Transverse colon (tissue), 4 donors: ENCODE measurements around the gene HOXA3. TPM values are rescaled to one million over a fixed set of nuclear protein-coding genes. Genes with fewer than 3 reads are reported as not detected.
A peak's percentile ranks its signal among the peaks of the same experiment; 100 is the strongest.

Source experiments
- DNase-seq: peaks from one replicate; pipeline ENCODE4 v3.0.0-alpha.2; 2019
- H3K27ac ChIP-seq, 4 donors: fragments of 200-600 bp; sonication (generic); 2 replicates each; pipeline ENCODE4 v1.5.1; 2016 to 2018; ENCODE audit warnings: inconsistent platforms in 4 of 4
- H3K27me3 ChIP-seq: fragments of 200-600 bp; sonication (generic); 2 replicates; pipeline ENCODE4 v1.5.1; 2017; ENCODE audit warnings: inconsistent platforms
- H3K36me3 ChIP-seq, 4 donors: fragments of 200-600 bp; sonication (generic); 2 replicates each; pipeline ENCODE4 v1.5.1; 2017 to 2019; ENCODE audit warnings: inconsistent platforms in 4 of 4
- H3K4me1 ChIP-seq, 4 donors: fragments of 200-600 bp; sonication (generic); 2 replicates each; pipeline ENCODE4 v1.5.1; 2017 to 2020; ENCODE audit warnings: inconsistent platforms in 4 of 4
- H3K4me3 ChIP-seq, 4 donors: fragments of 200-600 bp; sonication (generic); 1 replicate in 1 of 4; 2 replicates in 3 of 4; pipeline versions ENCODE4 v1.5.1 to v1.6.1; 2017 to 2019; ENCODE audit warnings: inconsistent platforms in 4 of 4
- H3K9me3 ChIP-seq, 2 donors: fragments of 200-600 bp; sonication (generic); 2 replicates each; pipeline ENCODE4 v1.5.1; 2017 to 2019; ENCODE audit warnings: inconsistent platforms in 2 of 2
- EP300 ChIP-seq: sonication (generic); formaldehyde crosslinking; IDR thresholded peaks from one replicate; pipeline ENCODE4 v1.6.1; 2017; ENCODE audit warnings: antibody characterized with exemption, low read depth
- POLR2A ChIP-seq: fragments of 450-650 bp; IDR thresholded peaks from one replicate; pipeline ENCODE4 v1.6.1; 2016; ENCODE audit warnings: antibody characterized with exemption, mild to moderate bottlenecking, moderate library complexity
- POLR2AphosphoS5 ChIP-seq, 3 donors: sonication (generic); formaldehyde crosslinking; IDR thresholded peaks; one replicate each; pipeline ENCODE4 v1.6.1; 2016; ENCODE audit warnings: antibody characterized with exemption in 3 of 3
- WGBS, 2 donors: methylation state at CpG; one replicate each; pipeline ENCODE4 v1.1.5; 2018; ENCODE audit warnings: low coverage in 1 of 2; 5-methylcytosine and 5-hydroxymethylcytosine counted together
- in situ Hi-C, 4 donors: fragments of 200-750 bp; cut with MboI; loops; one replicate each; pipeline versions ENCODE4 v1.15.0 to v1.15.1; 2017; ENCODE audit warnings: low sequenced_read_pairs in 3 of 4, low pct_ligation_motif_present in 1 of 4, low pct_unique_long_range_greater_than_20kb in 1 of 4
- intact Hi-C: fragments of 100-400 bp; cut with DNase I; formaldehyde crosslinking; loops from one replicate; pipeline ENCODE4 v1.15.1; 2023; ENCODE audit warnings: low total_unique reads
- total RNA-seq, 4 donors: library from RNA; depleted of rRNA; stranded (reverse); fragments of >200 nt; gene quantifications; one replicate each; pipeline ENCODE4 v1.1.0, GENCODE V29; 2016
- TF ChIP-seq, protein P1 (sequence below), 5 experiments: fragments of 200-600 bp in 3 of 5; fragments of 450-650 bp in 2 of 5; sonication (generic) in 3 of 5; IDR thresholded peaks; 1 replicate in 2 of 5; 2 replicates in 3 of 5; pipeline ENCODE4 v1.5.1; 2016 to 2017; ENCODE audit warnings: antibody characterized with exemption in 5 of 5, inconsistent platforms in 3 of 5, mild to moderate bottlenecking in 2 of 5, moderate library complexity in 1 of 5

Gene HOXA3
- total RNA-seq, 4 donors from 2014 or later: 14.1 to 27.3 (median 15.7) TPM

DNA sequence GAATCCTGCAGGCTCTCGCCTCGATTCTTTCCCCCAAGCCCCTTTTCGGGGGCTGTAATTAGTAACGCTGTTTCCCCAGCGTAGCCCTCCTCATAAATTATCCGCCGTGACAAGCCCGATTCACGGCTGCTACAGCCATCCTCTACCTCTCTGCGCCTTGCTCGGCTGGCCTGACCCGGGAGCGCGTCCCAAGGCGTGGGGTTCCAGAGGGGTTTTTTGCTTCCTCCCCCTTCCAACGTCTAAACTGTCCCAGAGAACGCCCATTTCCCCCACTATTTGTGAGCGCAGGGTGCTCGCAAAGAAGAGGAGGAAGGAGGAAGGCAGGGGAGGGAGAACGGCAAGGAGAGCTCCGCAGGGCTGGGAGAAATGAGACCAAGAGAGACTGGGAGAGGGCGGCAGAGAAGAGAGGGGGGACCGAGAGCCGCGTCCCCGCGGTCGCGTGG, 9.8 kb downstream of the HOXA3 start:
- H3K4me1 ChIP-seq: peaks cover 0 to 64% (median 57%) of the 10 kb centered on the region in 4 donors
- H3K9me3 ChIP-seq: no peaks in the 10 kb centered on the region
- in situ Hi-C loops (loop anchor here (5.0 to 10.0 kb wide), 2 partner anchors 285 to 288 kb away; no protein-coding TSS in a partner anchor), intact Hi-C loops (no loop called here)
- peak overlapping the region; percentile 33 to 77 (median 46) for H3K4me3 ChIP-seq
- H3K27me3 ChIP-seq: peaks cover 6% of the 10 kb centered on the region
- DNase-seq: no peak
- TF ChIP-seq, protein P1, sequence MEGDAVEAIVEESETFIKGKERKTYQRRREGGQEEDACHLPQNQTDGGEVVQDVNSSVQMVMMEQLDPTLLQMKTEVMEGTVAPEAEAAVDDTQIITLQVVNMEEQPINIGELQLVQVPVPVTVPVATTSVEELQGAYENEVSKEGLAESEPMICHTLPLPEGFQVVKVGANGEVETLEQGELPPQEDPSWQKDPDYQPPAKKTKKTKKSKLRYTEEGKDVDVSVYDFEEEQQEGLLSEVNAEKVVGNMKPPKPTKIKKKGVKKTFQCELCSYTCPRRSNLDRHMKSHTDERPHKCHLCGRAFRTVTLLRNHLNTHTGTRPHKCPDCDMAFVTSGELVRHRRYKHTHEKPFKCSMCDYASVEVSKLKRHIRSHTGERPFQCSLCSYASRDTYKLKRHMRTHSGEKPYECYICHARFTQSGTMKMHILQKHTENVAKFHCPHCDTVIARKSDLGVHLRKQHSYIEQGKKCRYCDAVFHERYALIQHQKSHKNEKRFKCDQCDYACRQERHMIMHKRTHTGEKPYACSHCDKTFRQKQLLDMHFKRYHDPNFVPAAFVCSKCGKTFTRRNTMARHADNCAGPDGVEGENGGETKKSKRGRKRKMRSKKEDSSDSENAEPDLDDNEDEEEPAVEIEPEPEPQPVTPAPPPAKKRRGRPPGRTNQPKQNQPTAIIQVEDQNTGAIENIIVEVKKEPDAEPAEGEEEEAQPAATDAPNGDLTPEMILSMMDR (IDR thresholded peaks at IDR 0.05): no peak
- TF ChIP-seq EP300: no peak
- no peak for TF ChIP-seq POLR2AphosphoS5 (IDR thresholded peaks at IDR 0.05)
- TF ChIP-seq POLR2A: no peak
- H3K36me3 ChIP-seq: no peaks in the 10 kb centered on the region
- H3K27ac ChIP-seq: peak overlapping the region; percentile 95 to 99 (median 98)
- 35 to 39% methylated on average over 10 to 29 of the region's 29 CpGs for WGBS, 2 donors

- in situ Hi-C loops: loop anchor here (5.0 to 10.0 kb wide), 2 partner anchors 285 to 287 kb away; no protein-coding TSS in a partner anchor
- Histone ChIP-seq H3K9me3 (no peaks in the 10 kb centered on the region), H3K27ac (peak overlapping the region; percentile 95 to 99 (median 98)), H3K36me3 (no peaks in the 10 kb centered on the region), H3K27me3 (peaks cover 4% of the 10 kb centered on the region), H3K4me3 (peak overlapping the region; percentile 33 to 77 (median 46)), H3K4me1 (peaks cover 5 to 64% (median 57%) of the 10 kb centered on the region in 4 donors)
- TF ChIP-seq, protein P1 (IDR thresholded peaks at IDR 0.05): peak in 2 of 5 experiments; percentile 38 to 39
- no peak for TF ChIP-seq POLR2AphosphoS5 (IDR thresholded peaks at IDR 0.05)
- no peak for TF ChIP-seq POLR2A
- no peak for TF ChIP-seq EP300
- intact Hi-C loops: no loop called here
- WGBS, 2 donors: 38% methylated on average over 14 to 30 of the region's 30 CpGs
- DNase-seq: peak; percentile 37
These were observed 10.3 kb downstream of the HOXA3 start for GRCh38 chr7:27141923-27142579.

GRCh38 chr7:27141137-27141922, 11.1 kb downstream of the HOXA3 start:
- intact Hi-C loops (no loop called here), in situ Hi-C loops (loop anchor here (5.0 to 10.0 kb wide), 2 partner anchors 284 to 287 kb away; no protein-coding TSS in a partner anchor)
- 31 to 48% methylated on average over 10 to 18 of the region's 18 CpGs for WGBS, 2 donors
- no peak for DNase-seq
- Histone ChIP-seq H3K9me3 (no peaks in the 10 kb centered on the region), H3K36me3 (no peaks in the 10 kb centered on the region), H3K4me1 (peaks cover 11 to 64% (median 57%) of the 10 kb centered on the region in 4 donors), H3K4me3 (peak overlapping the region in 3 of 4 donors; percentile 33 to 77 (median 57)), H3K27ac (peak overlapping the region; percentile 95 to 99 (median 98)), H3K27me3 (no peaks in the 10 kb centered on the region)
- peak in 1 of 3 donors; percentile 21 for TF ChIP-seq POLR2AphosphoS5 (IDR thresholded peaks at IDR 0.05)
- no peak for TF ChIP-seq POLR2A

DNA sequence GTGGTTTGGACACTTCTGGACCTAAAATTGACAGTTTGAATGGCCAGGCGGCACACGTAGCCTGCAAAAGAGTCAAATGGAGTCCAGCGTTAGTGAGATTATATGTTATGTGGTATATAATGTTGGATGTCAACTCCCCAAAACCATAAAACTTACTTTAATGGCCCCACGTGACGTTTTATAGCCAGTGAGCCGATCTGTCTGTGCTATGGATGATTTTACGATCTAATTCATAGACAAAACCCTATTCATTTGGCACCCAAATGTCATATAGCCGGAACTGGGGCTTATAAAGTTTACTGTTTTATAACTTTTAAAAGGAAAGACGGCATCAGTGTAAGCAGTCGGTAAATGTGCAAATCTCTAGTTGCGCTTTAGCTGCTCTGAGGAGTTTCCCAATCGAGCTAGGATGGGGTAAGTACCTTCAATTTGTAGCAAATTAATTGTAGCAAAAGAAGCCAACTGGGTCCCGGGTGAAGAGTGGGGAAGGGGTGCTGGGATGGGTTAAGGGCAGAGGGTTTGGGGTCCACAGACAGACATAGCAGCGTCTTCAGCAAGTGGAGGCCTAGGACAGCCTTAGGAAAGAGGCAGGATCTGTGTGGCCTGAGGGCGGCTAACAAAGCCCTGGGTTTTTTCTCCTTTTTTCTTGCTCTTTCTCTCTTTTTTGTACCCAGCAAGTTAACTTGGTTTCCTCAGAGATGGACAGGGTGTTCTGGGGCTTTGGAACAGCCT, 12.1 kb downstream of the HOXA3 start:
- peak; percentile 68 for DNase-seq
- H3K36me3 ChIP-seq: no peaks in the 10 kb centered on the region
- H3K27me3 ChIP-seq: no peaks in the 10 kb centered on the region
- H3K27ac ChIP-seq: peak overlapping the region; percentile 95 to 99 (median 98)
- TF ChIP-seq, protein P1 (IDR thresholded peaks at IDR 0.05): no peak
- peak; percentile 74 to 91 (median 90) for TF ChIP-seq POLR2AphosphoS5 (IDR thresholded peaks at IDR 0.05)
- TF ChIP-seq EP300: no peak
- TF ChIP-seq POLR2A: peak; percentile 84
- peaks cover 18 to 64% (median 59%) of the 10 kb centered on the region in 4 donors for H3K4me1 ChIP-seq
- in situ Hi-C loops (loop anchor here (5.0 to 10.0 kb wide), 2 partner anchors 283 to 285 kb away; no protein-coding TSS in a partner anchor), intact Hi-C loops (no loop called here)
- H3K9me3 ChIP-seq: no peaks in the 10 kb centered on the region
- H3K4me3 ChIP-seq: peak overlapping the region in 3 of 4 donors; percentile 39 to 77 (median 53)
- 43 to 46% methylated on average over 12 to 15 of the region's 15 CpGs for WGBS, 2 donors
